Osteocyte (in vitro differentiated cells): ENCODE results near the gene ALKBH4. TPM values are rescaled to one million over a fixed set of nuclear protein-coding genes. Genes with fewer than 3 reads are reported as not detected.

Experiments used
- DNase-seq: peaks from one replicate; pipeline ENCODE4 v3.0.0; 2021; ENCODE audit warnings: mixed read lengths; ENCODE audit not compliant: unreplicated experiment; ENCODE audit errors: extremely low spot score
- H3K27ac Mint-ChIP-seq: one replicate; pipeline ENCODE4 v1.8.0; 2021; ENCODE audit warnings: mild to moderate bottlenecking, mixed read lengths; ENCODE audit not compliant: unreplicated experiment
- H3K27me3 Mint-ChIP-seq: one replicate; pipeline ENCODE4 v1.8.0; 2021; ENCODE audit warnings: mixed read lengths; ENCODE audit not compliant: unreplicated experiment
- H3K36me3 Mint-ChIP-seq: one replicate; pipeline ENCODE4 v1.8.0; 2021; ENCODE audit warnings: mixed read lengths; ENCODE audit not compliant: unreplicated experiment
- H3K4me1 Mint-ChIP-seq: one replicate; pipeline ENCODE4 v1.8.0; 2021; ENCODE audit warnings: mixed read lengths; ENCODE audit not compliant: unreplicated experiment
- H3K4me3 Mint-ChIP-seq: one replicate; pipeline ENCODE4 v1.8.0; 2021; ENCODE audit warnings: mild to moderate bottlenecking, moderate library complexity, mixed read lengths; ENCODE audit not compliant: unreplicated experiment
- H3K9me3 Mint-ChIP-seq: one replicate; pipeline ENCODE4 v1.8.0; 2021; ENCODE audit warnings: mixed read lengths; ENCODE audit not compliant: unreplicated experiment
- total RNA-seq: library from RNA; stranded (reverse); gene quantifications from 2 replicates; pipeline ENCODE4 v1.2.1, GENCODE V29; 2021
- TF ChIP-seq, protein P1 (sequence below): fragments of 200-600 bp; sonication (generic); IDR thresholded peaks from 2 replicates; pipeline ENCODE4 v1.5.0; 2021; ENCODE audit warnings: antibody characterized with exemption, mild to moderate bottlenecking, moderate library complexity

The ALKBH4 gene
- total RNA-seq, 1 donor from 2014 or later, result 13.9 TPM

GRCh38 chr7:102439963-102440795 is 24.5 kb downstream of the ALKBH4 start:
- peaks cover 9% of the 10 kb centered on the region for H3K4me1 Mint-ChIP-seq
- peak overlapping the region; percentile 76 for H3K27ac Mint-ChIP-seq
- TF ChIP-seq, protein P1, sequence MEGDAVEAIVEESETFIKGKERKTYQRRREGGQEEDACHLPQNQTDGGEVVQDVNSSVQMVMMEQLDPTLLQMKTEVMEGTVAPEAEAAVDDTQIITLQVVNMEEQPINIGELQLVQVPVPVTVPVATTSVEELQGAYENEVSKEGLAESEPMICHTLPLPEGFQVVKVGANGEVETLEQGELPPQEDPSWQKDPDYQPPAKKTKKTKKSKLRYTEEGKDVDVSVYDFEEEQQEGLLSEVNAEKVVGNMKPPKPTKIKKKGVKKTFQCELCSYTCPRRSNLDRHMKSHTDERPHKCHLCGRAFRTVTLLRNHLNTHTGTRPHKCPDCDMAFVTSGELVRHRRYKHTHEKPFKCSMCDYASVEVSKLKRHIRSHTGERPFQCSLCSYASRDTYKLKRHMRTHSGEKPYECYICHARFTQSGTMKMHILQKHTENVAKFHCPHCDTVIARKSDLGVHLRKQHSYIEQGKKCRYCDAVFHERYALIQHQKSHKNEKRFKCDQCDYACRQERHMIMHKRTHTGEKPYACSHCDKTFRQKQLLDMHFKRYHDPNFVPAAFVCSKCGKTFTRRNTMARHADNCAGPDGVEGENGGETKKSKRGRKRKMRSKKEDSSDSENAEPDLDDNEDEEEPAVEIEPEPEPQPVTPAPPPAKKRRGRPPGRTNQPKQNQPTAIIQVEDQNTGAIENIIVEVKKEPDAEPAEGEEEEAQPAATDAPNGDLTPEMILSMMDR, result no peak
- no peak for DNase-seq
- H3K36me3 Mint-ChIP-seq, result peaks cover 7% of the 10 kb centered on the region
- H3K4me3 Mint-ChIP-seq, result no peak overlapping the region
- H3K27me3 Mint-ChIP-seq, result no peaks in the 10 kb centered on the region
- H3K9me3 Mint-ChIP-seq, result no peaks in the 10 kb centered on the region

- Mint-ChIP-seq H3K9me3 (no peaks in the 10 kb centered on the region), H3K4me1 (peaks cover 22% of the 10 kb centered on the region), H3K27ac (no peak overlapping the region), H3K27me3 (no peaks in the 10 kb centered on the region), H3K36me3 (peaks cover 3% of the 10 kb centered on the region), H3K4me3 (no peak overlapping the region)
- DNase-seq, result no peak
- TF ChIP-seq, protein P1, result no peak
Observed at GRCh38 chr7:102436118-102436517, 28.5 kb downstream of the ALKBH4 start.

DNA sequence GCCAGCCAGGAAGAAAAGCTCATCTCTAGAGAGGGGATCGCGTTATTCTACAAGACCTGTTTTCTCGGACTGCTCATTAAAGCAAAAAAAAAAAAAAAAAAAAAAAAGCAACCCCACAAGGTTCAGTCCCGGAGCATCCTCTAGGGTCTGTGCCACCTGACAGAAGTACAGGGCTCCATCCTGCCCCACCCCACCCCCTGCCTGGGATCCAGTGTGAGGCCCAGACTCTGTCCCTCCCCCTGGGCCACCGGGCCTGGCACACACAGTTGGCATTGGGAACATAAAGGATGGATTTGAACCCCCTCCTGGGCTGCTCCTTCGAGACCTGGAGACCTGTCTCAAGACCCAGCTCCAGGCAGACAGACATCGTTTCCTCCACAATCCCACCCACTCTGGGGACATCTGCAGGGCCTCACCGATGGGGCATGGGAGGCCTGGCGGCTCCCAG is 30.6 kb downstream of the ALKBH4 start:
- no peaks in the 10 kb centered on the region for H3K9me3 Mint-ChIP-seq
- TF ChIP-seq, protein P1, result no peak

GRCh38 chr7:102433219-102434038 is 31.2 kb downstream of the ALKBH4 start, which contains the start of gene ORAI2:
TSS of gene ORAI2 (plus strand) at chr7:102433575. CDS start at chr7:102438957, 5,382 bp downstream.
- DNase-seq, result peak; percentile 92
- peak within 1 kb of the TSS; percentile 67 for H3K27ac Mint-ChIP-seq
- H3K4me3 Mint-ChIP-seq, result peak within 1 kb of the TSS; percentile 78
- TF ChIP-seq, protein P1, result no peak
- H3K9me3 Mint-ChIP-seq, result no peaks in the 10 kb centered on the region
- H3K27me3 Mint-ChIP-seq, result no peaks in the 10 kb centered on the region
- peaks cover 20% of the 10 kb centered on the region for H3K4me1 Mint-ChIP-seq
- H3K36me3 Mint-ChIP-seq, result peaks cover 3% of the 10 kb centered on the region

More for the DNA sequence above, 30.6 kb downstream of the ALKBH4 start:
- H3K4me1 Mint-ChIP-seq, result peaks cover 20% of the 10 kb centered on the region
- H3K36me3 Mint-ChIP-seq, result peaks cover 3% of the 10 kb centered on the region
- H3K27me3 Mint-ChIP-seq, result no peaks in the 10 kb centered on the region
- H3K4me3 Mint-ChIP-seq, result peak overlapping the region; percentile 78
- peak overlapping the region; percentile 67 for H3K27ac Mint-ChIP-seq
- no peak for DNase-seq
